HG02885 (cell line): ENCODE results near the gene RAB37.

Experiments used
- ATAC-seq: cut with Tn5 transposase; IDR thresholded peaks from one replicate; pipeline ENCODE4 v1.9.1; 2021; ENCODE audit warnings: mild to moderate bottlenecking; ENCODE audit not compliant: unreplicated experiment, poor library complexity

Gene RAB37

GRCh38 chr17:74796866-74797265 is 59.8 kb downstream of the RAB37 start:
- no peak for ATAC-seq
